ENCODE results near the gene COL7A1. TPM values are rescaled to one million over a fixed set of nuclear protein-coding genes. Genes with fewer than 3 reads are reported as not detected.

COL7A1 gene
- 62.9 TPM for total RNA-seq

- DNase-seq (ENCODE audit: low spot score): no peak
These were observed at the start of gene COL7A1 for GRCh38 chr3:48595075-48595525. Gene COL7A1 (minus strand): TSS chr3:48595329. CDS start chr3:48595159, 170 bp downstream.

GRCh38 chr3:48642605-48643004 lies 47.5 kb upstream of the COL7A1 start:
- DNase-seq (ENCODE audit: low spot score): no peak

GRCh38 chr3:48641396-48641795 lies 46.3 kb upstream of the COL7A1 start:
- DNase-seq (ENCODE audit: low spot score): no peak

DNA sequence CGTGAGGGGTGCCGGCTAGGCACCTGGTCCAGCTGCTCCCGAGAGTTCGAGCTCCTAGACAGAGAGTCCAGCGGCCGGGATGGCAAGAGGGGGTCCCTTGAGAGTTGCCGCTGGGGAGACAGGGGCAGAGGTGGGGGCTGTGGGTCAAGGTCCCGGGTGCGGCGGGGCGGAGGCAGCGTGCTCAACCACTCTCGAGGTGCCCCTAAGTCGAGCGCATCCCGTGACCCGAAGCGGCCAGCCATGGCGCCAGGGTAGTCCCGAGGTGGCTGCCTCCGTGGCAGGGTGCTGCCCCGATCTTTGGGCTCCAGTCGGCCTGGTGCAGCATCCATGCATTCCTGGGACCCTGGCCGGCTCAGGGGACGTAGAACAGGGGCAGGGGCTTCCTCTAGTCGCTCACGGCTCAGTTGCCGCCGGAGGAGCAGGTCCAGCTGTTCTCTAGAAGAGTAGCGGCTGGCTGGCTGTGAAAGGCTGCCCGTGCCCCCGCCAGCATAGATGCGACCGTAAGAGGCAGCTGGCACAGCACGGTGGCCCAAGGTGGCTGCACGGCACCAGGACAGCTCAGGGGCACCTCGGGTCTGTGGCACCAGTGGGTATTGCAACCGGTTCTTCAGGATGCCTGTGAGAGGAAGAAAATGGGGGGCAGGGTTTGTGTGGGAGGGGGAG lies 44.9 kb upstream of the COL7A1 start:
- DNase-seq (ENCODE audit: low spot score): no peak

DNA sequence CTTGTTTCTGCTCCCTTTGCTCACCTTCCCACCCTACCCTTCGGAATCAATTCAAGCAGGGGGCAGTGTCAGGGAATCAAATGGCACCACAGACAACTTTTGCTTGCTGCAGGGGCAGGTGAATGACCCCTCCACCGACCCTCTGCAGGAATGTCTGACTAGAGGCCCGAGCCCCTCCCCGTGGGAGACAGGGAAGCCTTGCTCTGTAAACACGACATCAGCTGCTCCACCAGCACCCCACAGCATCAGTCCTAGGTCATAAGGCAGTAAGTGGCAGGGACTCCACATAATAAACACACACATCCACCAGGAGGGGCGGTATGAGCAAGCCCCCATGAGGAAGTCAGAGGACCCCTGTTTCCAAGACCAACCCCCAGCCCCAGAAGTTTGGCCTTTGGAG lies 42.2 kb upstream of the COL7A1 start:
- DNase-seq (ENCODE audit: low spot score): no peak

DNA sequence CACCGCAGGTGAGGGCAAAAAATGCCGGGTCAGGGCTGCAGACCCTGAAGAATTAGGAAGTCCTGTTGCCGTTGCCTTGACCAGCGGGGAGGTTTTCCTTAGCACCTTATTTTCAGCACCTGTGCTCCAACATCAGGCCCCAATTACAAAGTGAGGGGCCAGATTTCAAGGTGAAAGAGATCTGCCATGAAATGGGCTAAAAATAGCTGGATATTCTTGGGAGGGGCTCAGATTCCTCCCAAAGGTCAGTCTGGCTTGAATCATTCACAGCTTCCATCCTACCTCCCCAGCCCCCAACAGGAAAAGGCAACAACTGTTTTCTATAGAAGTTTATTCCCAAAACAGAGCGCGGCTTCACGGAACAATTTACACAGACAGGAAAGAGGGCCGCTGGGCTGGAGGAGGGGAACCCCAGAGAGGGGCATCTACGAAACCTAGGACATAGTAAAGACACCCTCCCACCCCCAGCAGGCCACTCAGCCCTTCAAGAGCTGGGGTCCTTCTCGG lies 41.1 kb upstream of the COL7A1 start:
- no peak for DNase-seq (ENCODE audit: low spot score)

DNA sequence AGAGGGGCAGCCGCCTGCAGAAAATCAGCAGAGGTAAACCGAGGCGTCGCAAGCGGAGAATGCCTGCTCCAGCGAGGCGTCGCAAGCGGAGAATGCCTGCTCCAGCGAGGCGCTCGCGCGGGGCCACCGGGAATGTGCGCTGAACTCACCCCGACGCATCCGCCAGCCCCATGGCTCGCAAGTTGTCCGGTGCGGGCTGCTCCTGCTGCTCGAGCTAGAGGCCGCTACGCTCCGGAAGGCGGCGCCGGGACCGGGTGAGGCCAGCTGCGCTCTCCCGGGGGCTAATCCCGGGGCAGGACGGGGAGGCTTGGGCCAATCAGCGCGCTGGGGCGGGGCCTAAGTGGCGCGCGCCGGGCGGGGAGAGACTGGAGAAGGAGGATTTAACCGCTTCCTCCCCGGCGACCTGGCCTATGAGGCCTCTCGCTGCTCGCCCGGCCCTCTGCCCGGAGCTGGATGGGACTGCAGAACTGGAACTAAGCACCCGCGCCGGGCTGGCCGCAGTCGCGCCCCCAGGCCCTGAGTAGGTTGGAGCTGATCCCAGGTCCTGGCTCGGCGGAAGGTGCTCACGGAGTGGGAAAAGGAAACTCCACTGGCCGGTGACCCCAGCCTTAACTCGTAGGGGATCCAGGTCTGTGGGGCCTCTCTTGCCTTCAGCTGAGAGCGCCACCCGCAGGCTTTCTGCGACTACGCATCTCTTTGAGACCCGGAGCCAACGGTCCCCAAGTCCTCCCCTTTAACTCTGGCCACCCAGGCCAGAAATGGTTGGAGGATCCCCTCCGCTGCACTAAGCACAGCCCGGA lies 40.3 kb upstream of the COL7A1 start, which contains the start of gene SLC26A6:
SLC26A6 (minus strand) TSS at position 240 of the 800 bp plus-strand sequence; CDS start at position 172, 68 bp downstream.
- peak; percentile 97 for DNase-seq (ENCODE audit: low spot score)

DNA sequence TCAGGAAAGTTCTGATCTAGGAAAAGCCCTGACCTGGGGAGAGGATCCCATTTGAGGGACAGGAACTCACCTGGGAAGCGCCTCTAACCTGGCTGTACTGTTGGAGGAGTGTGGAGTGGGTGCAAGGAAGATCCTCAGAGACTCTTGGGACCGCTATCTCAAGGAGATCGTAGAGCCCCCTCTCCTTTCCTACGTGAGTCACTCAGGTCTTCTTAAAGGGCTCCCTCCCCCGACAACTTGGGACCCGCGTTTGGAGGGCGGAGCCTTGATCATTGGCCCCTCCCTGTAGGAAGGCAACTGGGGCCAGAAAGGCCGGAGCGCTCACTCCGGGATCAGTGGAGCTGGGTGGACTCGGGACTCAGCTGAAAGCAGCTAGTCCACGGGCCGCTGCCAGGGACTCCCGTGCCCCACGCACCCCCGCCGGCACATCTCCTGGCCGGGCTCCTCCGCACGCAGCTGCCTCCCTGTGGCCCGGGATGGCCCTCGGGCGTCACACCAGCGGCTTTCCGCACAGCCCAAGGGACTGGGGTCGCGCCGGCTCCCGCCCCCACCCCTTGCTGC lies 39.6 kb upstream of the COL7A1 start:
- no peak for DNase-seq (ENCODE audit: low spot score)

DNA sequence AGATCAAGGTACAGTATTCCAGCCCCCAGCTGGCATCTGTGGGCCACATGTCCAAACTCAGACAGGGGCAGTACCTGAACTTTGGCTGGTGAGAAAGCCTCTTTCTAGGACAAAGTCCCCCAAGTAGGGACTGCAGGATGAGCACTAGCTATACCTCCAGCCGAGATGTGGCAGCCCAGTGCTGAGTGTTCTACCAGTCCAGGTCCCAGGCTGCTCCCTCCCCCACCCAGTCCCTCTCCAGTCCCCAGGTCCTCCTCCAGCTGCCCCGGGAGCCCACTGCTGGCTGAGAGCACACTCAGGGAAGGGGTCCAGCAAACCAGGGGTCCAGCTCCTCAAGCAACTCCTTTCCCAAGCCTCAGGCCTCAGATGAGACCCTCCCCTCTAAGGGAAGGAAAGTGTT lies 38.6 kb upstream of the COL7A1 start:
- DNase-seq (ENCODE audit: low spot score): no peak

GRCh38 chr3:48633256-48633655 lies 38.1 kb upstream of the COL7A1 start:
- DNase-seq (ENCODE audit: low spot score): no peak

DNA sequence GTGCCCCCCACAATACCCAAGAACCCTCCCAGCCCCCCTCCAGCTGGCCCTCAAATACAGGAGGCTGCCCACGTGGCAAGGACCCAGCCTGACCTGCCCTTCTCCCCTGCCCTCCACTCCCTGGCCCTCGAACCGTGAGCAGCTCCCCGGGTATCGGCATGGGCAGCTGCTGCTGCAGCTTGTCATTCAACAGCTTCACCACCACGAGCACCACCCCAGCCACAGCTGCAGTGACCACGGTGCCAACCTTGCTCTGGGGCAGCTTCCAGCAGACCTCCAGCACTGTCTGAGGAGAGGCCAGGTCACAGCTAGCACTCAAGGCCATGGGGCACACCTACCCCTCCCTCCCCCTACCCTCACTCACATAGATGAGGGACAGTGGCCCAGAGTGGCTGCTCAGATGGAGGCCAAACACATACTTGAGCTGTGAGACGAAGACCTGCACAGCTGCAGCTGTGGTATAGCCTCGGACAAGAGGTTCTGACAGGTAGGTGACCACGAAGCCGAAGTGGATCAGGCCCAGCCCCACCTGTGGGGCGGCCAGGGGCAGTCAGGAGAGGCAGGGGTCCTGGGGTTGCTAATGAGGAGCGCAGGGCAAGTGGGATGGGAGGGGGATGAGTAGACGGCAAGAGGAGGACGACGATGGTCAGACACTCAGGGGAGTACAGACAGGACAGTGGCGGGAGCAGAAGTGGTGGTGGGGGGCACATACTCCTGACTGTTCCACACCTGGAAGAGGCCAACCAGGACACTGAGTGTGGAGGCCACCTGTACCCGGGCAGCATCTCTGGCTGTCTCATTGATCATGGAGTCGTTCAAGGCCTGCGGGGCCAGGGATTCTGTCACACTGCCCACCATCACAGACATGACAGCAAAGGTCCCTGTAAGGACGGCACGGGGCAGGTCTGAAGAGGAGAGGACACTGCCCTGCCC lies 36.7 kb upstream of the COL7A1 start:
- no peak for DNase-seq (ENCODE audit: low spot score)

GRCh38 chr3:48630833-48631232 lies 35.7 kb upstream of the COL7A1 start:
- no peak for DNase-seq (ENCODE audit: low spot score)

GRCh38 chr3:48630407-48630806 lies 35.3 kb upstream of the COL7A1 start:
- no peak for DNase-seq (ENCODE audit: low spot score)

DNA sequence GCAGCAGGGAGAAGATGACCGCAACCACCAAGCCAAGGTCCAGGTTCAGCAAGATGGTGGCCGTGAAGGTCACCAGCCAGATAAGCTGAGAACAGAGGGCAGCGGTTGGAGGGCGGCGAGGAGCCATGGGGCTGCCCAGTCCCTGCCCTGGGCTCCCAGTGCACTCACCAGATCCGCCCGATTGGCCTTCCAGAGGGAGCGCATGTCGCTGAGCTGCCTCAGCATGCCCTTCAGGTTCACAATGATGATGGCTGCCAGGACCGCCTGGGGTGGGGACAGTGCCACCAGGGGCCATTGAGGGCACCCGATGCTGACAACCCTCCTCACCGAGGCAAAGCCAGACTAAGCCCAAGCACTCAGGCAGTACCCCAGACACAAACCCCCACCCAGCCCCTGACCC lies 34.8 kb upstream of the COL7A1 start:
- DNase-seq (ENCODE audit: low spot score): no peak

DNA sequence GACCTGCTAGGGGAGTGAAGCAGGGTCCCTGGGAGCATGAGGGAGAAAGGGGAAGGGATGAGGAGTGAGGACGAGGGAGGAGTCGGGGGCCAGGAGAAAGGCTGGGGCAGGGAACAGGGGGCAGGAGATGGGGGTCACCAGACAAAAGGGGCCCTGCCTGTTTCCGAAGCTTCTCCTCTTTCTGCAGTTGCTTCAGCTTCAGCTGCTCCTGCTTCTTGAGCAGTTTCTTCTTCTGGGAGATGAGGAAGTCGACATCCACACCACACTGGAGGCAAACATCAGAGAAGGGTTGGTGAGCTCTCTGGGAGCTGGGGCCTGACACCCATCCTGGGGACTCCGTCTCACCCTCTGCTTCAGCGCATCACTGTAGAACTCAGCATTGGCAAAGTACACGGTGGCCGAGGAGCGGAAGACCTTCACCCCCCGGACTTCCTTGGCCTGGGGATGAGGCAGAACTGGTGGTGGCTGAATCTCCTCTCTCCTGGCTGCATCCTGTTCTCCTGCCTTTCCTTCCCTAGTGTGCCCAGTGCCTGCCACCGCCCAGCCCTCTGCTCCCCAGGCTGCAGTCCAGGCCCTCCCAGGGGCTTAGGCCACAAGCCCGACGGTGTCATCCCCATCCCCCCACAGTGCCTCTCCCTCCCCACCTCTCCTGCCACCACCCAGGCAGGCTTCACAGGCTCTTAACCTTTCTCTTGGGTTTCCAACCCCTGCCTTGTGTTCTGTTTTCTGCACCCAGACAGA lies 33.3 kb upstream of the COL7A1 start:
- DNase-seq (ENCODE audit: low spot score): no peak

GRCh38 chr3:48625600-48625999 lies 30.5 kb upstream of the COL7A1 start:
- DNase-seq (ENCODE audit: low spot score): no peak

- no peak for DNase-seq (ENCODE audit: low spot score)
These were observed 29.6 kb upstream of the COL7A1 start for GRCh38 chr3:48624767-48625166.

DNA sequence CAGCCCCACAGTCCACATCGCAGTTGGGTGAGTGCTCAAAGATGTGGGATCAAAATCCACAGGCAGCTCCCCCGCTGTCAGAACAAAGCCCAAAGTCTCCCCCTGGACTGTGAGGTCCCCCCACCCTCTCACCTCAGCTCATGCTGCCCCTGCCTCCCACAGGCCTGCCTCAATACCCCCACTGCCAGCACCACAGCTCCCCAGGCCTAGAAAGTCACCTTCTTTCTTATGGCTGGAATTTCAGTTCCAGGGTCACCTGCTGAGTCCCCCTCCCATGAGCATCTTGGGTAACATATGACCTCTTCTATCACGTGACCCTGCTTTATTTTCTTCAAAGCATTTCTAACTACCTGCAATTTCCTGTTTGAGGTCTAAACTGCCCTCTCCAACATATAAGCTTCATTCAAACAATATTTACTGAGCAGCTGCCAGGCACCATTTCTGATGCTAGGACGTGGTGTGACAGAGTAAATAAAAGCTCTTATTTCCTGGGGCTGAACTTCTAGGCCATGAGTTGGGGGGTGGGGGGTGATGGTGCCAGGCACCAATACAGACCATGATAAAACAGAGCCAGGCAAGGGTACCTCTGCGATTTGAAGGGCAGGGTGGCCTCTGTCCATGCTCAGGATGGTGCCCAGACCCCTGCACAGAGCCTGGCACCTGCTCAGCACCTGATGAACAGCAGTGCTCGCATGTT lies 28.9 kb upstream of the COL7A1 start:
- DNase-seq (ENCODE audit: low spot score): no peak

DNA sequence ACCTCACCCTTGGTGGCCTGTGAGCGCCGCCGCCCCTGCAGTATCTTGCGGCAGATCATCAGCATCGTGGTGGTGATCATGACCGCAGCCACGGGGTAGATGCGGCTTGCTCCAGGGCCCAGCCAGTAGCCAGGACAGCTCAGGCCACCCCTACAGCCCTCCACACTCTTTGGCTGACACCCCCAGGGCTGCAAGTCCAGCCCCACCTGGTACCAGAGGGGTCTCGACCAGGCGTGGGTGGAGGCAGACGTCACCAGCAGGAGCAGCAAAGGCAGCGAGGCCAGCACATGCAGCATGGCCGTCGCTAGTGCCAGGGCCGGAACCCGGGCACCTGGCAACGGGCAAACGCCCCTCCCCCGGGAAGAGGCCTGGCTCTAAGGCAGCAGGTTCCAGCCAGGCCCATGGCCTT lies 26.3 kb upstream of the COL7A1 start, which contains the start of gene TMEM89:
TMEM89 (minus strand) TSS at position 309 of the 409 bp plus-strand sequence; CDS start at position 296, 13 bp downstream.
- DNase-seq (ENCODE audit: low spot score): no peak

Measured in ureter (tissue), 1 donor.